GM03348 (cell line): ENCODE data around the gene TMEM222.

Source experiments
- DNase-seq: peaks from one replicate; pipeline ENCODE4 v3.0.0; 2012; ENCODE audit warnings: low spot score

TMEM222 gene

GRCh38 chr1:27306892-27307761 is 14.8 kb upstream of the TMEM222 start:
- no peak for DNase-seq

DNA sequence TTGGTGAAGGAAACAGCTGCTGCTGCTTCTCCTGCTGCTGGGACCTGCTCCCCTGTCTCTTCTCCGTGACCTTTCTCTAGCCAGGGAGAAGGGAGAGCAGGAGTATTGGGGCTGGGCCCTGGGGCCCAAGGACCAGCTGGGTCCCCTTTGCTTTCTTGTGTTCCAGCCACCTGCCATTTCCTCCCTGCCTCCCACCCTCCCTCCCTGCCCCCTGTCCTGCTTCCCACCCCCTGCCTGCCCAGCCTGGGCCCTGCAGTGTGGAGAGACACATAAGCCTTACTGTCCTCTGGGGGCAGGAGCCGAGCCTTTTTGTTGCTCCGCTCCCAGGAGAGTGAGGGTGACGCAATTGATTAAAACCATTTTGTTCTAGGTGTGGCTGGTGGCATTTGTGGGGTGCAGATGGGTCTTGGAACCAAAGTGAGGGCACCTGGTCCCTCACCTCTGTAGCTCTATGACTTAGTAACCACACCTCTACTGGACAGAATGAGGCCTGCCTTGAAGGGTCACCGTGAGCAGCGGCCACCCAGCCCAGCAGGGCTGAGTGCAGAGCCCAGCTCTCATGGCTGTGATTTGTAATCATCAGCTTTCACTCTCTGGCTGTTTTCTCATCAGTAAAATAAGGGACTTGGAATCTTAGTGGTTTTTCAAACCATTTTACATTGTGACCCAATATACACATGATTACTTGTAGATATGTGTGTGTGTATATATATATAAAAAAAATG is 13.9 kb upstream of the TMEM222 start:
- no peak for DNase-seq

DNA sequence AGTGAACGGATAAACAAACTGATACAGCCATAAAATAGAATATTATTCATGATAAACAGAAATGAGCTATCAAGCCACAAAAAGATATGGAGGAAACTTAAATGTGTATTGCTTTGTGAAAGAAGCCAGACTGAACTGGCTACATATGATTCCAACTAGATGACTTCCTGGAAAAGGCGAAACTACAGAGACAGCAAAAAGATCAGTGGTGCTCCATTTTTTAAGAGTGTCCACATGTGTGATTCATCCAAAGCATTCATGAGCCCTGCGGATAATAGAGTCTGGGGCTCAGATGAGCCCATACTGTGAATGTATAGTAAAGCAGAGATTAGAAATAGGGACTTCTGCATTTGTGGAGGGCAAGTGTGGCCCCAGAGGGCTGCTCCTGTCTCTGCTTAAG is 7.8 kb upstream of the TMEM222 start:
- DNase-seq = no peak

GRCh38 chr1:27314737-27315136 is 7.2 kb upstream of the TMEM222 start:
- DNase-seq = no peak

- no peak for DNase-seq
Measured at GRCh38 chr1:27316860-27317259, 5.1 kb upstream of the TMEM222 start.

GRCh38 chr1:27318136-27318535 is 3.8 kb upstream of the TMEM222 start:
- no peak for DNase-seq

DNA sequence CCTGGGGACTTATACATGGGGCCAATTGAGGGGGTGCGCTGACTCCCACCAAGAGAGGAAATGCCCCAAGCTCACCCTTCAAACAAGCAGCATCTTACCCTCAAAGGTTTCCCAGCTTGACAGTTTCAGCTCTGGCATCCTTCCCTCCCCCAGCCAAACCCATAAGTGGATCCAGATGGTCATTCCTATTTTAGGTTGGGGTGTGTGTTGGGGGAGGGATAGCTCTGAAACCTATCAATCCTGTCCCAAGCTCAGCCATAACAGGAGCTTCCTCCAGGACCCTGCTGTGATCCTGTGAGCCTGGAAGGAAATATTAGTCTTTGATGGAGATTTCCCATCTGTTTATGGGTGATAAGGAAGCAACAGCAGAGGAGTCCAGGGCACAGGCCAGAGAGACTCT is 3.4 kb upstream of the TMEM222 start:
- DNase-seq = peak; percentile 72

DNA sequence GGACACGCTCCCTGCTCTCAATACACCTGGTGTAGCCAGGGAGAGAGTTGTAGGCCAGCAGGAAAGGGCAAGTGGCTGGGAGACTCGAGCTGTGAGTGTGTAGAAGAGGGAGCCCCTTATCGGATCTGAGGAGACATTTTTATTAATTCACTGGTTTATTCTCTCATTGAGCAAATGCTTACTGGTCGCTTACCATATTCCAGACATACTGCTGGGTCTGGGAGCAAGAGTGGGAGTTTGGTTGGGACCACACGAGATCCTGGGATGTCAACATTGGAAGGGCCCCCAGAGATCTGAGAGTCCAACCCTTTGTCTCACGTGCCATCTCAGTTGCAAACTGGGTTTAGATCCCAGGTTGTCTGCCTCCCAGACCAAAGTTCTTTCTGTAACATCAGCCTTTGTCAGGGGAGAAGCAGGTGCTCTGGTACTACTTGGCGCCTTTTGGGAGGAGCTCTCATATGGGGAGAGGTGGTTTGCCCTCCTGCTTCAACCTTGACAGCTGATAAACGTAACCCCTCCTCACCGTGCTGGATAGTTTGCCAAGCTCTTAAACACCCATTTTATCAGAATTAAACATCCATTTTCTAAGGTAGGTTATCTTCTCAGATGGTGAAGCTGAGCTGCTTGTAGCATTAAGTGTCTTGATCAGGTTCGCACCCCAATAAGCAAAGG is 742 bp downstream of the TMEM222 start:
- DNase-seq = no peak

- no peak for DNase-seq
Measured at GRCh38 chr1:27325286-27325685, 3.3 kb downstream of the TMEM222 start.

- DNase-seq = no peak
Measured at GRCh38 chr1:27327964-27328363, 6.0 kb downstream of the TMEM222 start.

GRCh38 chr1:27330786-27331185 is 8.8 kb downstream of the TMEM222 start:
- DNase-seq = no peak

DNA sequence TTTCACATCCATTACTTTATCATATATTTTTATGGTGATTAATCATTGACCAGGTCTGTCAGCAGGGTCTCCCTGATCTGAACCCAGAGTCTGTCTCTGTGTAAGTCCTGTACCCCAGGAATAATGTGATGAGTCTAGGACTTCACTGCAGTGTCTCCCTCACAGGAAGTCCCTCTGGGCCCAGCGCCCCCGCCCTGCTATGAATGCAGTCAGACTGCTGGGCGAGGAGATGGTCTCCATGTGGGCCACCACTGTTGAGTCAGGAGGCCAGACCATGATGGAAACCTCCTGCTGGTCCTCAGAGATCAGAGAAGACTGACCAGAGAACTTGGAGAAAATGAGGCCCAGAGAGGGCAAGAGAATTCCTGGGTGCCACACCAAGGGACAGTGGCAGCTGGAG is 9.5 kb downstream of the TMEM222 start:
- no peak for DNase-seq

- no peak for DNase-seq
Measured at GRCh38 chr1:27331922-27332321, 10.0 kb downstream of the TMEM222 start.

DNA sequence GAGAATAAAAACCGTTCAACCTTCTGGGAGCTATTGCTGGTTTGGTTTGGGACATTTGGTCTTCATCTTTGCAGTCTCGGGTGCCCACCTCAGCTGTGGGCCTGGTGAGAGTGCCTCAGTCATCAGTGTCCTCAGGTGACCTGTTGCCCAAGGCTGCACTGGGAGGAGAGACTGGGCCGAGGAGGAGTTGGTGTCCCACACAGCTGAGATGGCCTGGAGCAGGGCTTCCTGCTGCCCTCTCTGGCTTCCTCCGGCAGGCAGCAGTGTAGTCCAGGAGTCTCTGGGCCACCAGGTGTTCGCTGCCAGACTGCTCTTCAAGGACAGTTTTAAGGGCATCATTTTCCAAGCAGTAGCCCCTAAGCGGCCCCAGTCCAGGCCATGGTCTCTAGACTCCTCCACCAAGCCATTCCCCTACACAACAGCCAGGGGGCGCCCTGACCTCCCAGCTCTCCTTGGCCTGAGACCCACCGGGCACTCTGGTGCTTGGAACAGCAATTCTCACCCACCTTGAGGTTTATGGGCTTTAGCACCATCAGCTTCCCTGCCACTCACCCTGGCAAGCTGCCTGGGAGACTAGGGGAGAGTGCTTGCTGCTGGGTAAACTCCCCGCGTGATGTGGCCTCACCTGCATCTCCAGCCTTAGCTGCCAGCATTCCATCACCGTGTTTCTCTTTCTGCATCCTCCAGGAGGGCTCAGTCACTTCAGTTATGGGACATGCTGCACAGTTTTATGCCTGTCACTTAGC is 10.7 kb downstream of the TMEM222 start:
- DNase-seq = peak; percentile 85

DNA sequence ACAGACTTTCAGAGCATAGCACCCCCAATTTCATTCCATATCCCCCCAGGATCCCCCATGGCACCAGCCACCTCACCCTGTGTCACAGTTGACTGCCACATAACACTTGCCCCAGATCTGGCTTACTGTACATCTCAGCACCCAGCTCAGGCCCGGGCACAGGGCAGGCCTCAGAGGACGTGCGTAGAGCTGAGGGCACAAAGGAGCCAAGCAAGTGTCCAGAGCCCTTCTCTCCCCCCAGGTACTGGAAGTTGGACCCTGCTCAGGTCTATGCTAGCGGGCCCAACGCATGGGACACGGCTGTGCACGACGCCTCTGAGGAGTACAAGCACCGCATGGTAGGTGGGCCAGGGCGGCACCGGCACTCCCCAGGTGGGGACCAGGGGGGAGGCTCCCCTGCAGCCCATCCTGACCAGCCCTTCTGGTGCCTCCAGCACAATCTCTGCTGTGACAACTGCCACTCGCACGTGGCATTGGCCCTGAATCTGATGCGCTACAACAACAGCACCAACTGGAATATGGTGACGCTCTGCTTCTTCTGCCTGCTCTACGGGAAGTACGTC is 11.8 kb downstream of the TMEM222 start:
- no peak for DNase-seq

DNA sequence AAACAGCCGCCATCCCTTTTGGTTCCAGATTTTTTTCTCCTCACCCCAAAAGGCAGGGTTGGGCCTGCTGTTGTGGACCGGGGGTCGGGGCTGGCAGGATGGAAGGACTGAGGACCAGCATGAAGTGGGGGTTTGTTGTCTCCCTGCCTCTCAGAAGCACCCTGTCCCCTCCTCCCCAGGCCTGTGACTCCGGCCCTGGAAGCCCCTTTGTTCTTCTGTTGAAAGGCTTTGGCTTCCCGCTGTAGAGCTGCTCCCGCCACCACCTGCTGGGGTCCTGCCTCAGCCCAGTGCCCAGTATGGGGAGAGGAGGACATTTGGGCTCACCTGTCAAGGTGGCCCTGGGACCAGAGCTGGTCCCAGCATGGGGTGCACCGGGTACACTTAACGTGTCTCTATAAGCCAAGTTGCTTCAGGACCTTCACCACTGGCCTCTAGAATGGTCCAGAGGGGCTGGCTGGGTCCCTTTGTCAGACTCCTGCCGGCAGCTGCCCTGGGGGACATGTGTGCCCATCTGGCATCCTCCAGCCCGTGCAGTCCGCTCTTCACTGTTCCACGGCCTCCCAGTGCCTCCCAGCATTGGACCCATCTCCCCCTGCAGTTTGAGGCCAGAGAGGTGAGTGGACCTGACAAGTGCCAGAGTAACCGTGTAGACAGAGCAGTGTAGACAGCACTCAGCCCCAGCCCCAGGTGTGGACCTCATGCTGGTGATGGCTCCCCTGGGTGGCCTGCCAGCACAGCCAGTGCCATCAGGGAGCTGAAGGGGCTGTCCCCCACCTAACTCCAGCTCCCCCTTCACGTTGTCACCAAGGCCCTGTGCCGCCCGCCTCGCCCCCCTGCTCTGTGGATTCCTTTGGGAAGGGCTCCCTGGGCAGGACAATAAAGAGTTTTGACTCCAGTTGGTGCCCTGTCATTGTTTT is 13.8 kb downstream of the TMEM222 start:
- no peak for DNase-seq

- DNase-seq = no peak
Measured at GRCh38 chr1:27336756-27337155, 14.8 kb downstream of the TMEM222 start.

GRCh38 chr1:27338751-27339150 is 16.8 kb downstream of the TMEM222 start:
- DNase-seq = no peak

GRCh38 chr1:27339213-27339612 is 17.2 kb downstream of the TMEM222 start:
- DNase-seq = no peak

- DNase-seq = peak; percentile 76
Measured at GRCh38 chr1:27341525-27342252, 19.7 kb downstream of the TMEM222 start, which contains the start of gene SYTL1. SYTL1 (plus strand) TSS chr1:27342022; CDS start chr1:27345335, 3,313 bp downstream.
